HEK293 (cell line): ENCODE data around the gene BRD8.

ENCODE experiments used
- AEBP2 ChIP-seq: fragments of 450-650 bp; formaldehyde crosslinking; IDR thresholded peaks from 2 replicates; pipeline ENCODE4 v1.5.1; 2016; ENCODE audit warnings: missing biosample characterization, missing genetic modification characterization, borderline replicate concordance
- GLI2 ChIP-seq: fragments of 450-650 bp; formaldehyde crosslinking; IDR thresholded peaks from 2 replicates; pipeline ENCODE4; 2017; ENCODE audit warnings: missing biosample characterization, missing genetic modification characterization, low read depth, borderline replicate concordance
- GLIS1 ChIP-seq: fragments of 450-650 bp; formaldehyde crosslinking; IDR thresholded peaks from 2 replicates; pipeline ENCODE4 v1.5.1; 2016; ENCODE audit warnings: missing biosample characterization, missing genetic modification characterization
- HOXC10 ChIP-seq: sonication (generic); formaldehyde crosslinking; IDR thresholded peaks from 2 replicates; pipeline ENCODE4 v1.8.1; 2023; ENCODE audit warnings: mild to moderate bottlenecking, missing genetic modification reagents
- HOXD13 ChIP-seq: sonication (generic); formaldehyde crosslinking; IDR thresholded peaks from 2 replicates; pipeline ENCODE4 v1.8.0; 2022; ENCODE audit warnings: missing genetic modification reagents, borderline replicate concordance
- INSM2 ChIP-seq: fragments of 450-650 bp; formaldehyde crosslinking; IDR thresholded peaks from 2 replicates; pipeline ENCODE4 v1.5.1; 2016; ENCODE audit warnings: missing biosample characterization, missing genetic modification characterization
- MZF1 ChIP-seq: fragments of 450-650 bp; formaldehyde crosslinking; IDR thresholded peaks from 2 replicates; pipeline ENCODE4 v1.5.1; 2017; ENCODE audit warnings: missing biosample characterization, missing genetic modification characterization, borderline replicate concordance
- PRDM1 ChIP-seq: fragments of 450-650 bp; formaldehyde crosslinking; IDR thresholded peaks from 2 replicates; pipeline ENCODE4; 2016; ENCODE audit warnings: missing biosample characterization, missing genetic modification characterization
- SCRT1 ChIP-seq: fragments of 450-650 bp; formaldehyde crosslinking; IDR thresholded peaks from 2 replicates; pipeline ENCODE4 v1.5.1; 2016; ENCODE audit warnings: missing biosample characterization, missing genetic modification characterization, borderline replicate concordance
- YY2 ChIP-seq: fragments of 450-650 bp; formaldehyde crosslinking; IDR thresholded peaks from 2 replicates; pipeline ENCODE4 v1.5.1; 2016; ENCODE audit warnings: missing biosample characterization, missing genetic modification characterization
- ZBTB17 ChIP-seq: fragments of 450-650 bp; formaldehyde crosslinking; IDR thresholded peaks from 2 replicates; pipeline ENCODE4 v1.5.1; 2016; ENCODE audit warnings: missing biosample characterization, missing genetic modification characterization
- ZBTB20 ChIP-seq: fragments of 450-650 bp; formaldehyde crosslinking; IDR thresholded peaks from 2 replicates; pipeline ENCODE4 v1.5.1; 2016; ENCODE audit warnings: missing biosample characterization, missing genetic modification characterization
- ZBTB44 ChIP-seq: fragments of 450-650 bp; IDR thresholded peaks from 2 replicates; pipeline ENCODE4 v1.5.1; 2018; ENCODE audit warnings: missing biosample characterization, mild to moderate bottlenecking, missing genetic modification characterization
- ZBTB6 ChIP-seq: fragments of 450-650 bp; formaldehyde crosslinking; IDR thresholded peaks from 2 replicates; pipeline ENCODE4 v1.5.1; 2017; ENCODE audit warnings: missing biosample characterization, missing genetic modification characterization
- ZFP3 ChIP-seq: fragments of 450-650 bp; formaldehyde crosslinking; IDR thresholded peaks from 2 replicates; pipeline ENCODE4 v1.5.1; 2016; ENCODE audit warnings: low read depth, missing biosample characterization, missing genetic modification characterization
- ZFP41 ChIP-seq: fragments of 450-650 bp; formaldehyde crosslinking; IDR thresholded peaks from 2 replicates; pipeline ENCODE4 v1.5.1; 2016; ENCODE audit warnings: missing biosample characterization, missing genetic modification characterization, borderline replicate concordance
- ZNF121 ChIP-seq: fragments of 450-650 bp; formaldehyde crosslinking; IDR thresholded peaks from 2 replicates; pipeline ENCODE4 v1.5.1; 2016; ENCODE audit warnings: missing biosample characterization, missing genetic modification characterization
- ZNF184 ChIP-seq: fragments of 450-650 bp; IDR thresholded peaks from 2 replicates; pipeline ENCODE4 v1.5.1; 2018; ENCODE audit warnings: missing biosample characterization, mild to moderate bottlenecking, missing genetic modification characterization
- ZNF211 ChIP-seq: fragments of 450-650 bp; formaldehyde crosslinking; IDR thresholded peaks from 2 replicates; pipeline ENCODE4 v1.5.1; 2016; ENCODE audit warnings: low read depth, missing biosample characterization, missing genetic modification characterization
- ZNF221 ChIP-seq: fragments of 450-650 bp; formaldehyde crosslinking; IDR thresholded peaks from 2 replicates; pipeline ENCODE4 v1.5.1; 2017; ENCODE audit warnings: missing biosample characterization, missing genetic modification characterization, borderline replicate concordance
- ZNF23 ChIP-seq: fragments of 450-650 bp; formaldehyde crosslinking; IDR thresholded peaks from 2 replicates; pipeline ENCODE4 v1.5.1; 2016; ENCODE audit warnings: missing biosample characterization, missing genetic modification characterization, borderline replicate concordance
- ZNF324 ChIP-seq: fragments of 450-650 bp; formaldehyde crosslinking; IDR thresholded peaks from 2 replicates; pipeline ENCODE4 v1.5.1; 2016; ENCODE audit warnings: missing biosample characterization, missing genetic modification characterization
- ZNF391 ChIP-seq: fragments of 450-650 bp; formaldehyde crosslinking; IDR thresholded peaks from 2 replicates; pipeline ENCODE4 v1.5.1; 2016; ENCODE audit warnings: low read depth, missing biosample characterization, missing genetic modification characterization, borderline replicate concordance
- ZNF416 ChIP-seq: fragments of 450-650 bp; formaldehyde crosslinking; IDR thresholded peaks from 2 replicates; pipeline ENCODE4 v1.5.1; 2016; ENCODE audit warnings: missing biosample characterization, missing genetic modification characterization
- ZNF433 ChIP-seq: fragments of 450-650 bp; formaldehyde crosslinking; IDR thresholded peaks from 2 replicates; pipeline ENCODE4 v1.5.1; 2016; ENCODE audit warnings: missing biosample characterization, missing genetic modification characterization, low read depth
- ZNF488 ChIP-seq: fragments of 450-650 bp; formaldehyde crosslinking; IDR thresholded peaks from 2 replicates; pipeline ENCODE4 v1.5.1; 2016; ENCODE audit warnings: missing biosample characterization, missing genetic modification characterization
- ZNF510 ChIP-seq: fragments of 450-650 bp; formaldehyde crosslinking; IDR thresholded peaks from 2 replicates; pipeline ENCODE4 v1.5.1; 2018; ENCODE audit warnings: mild to moderate bottlenecking, missing genetic modification characterization, missing biosample characterization; ENCODE audit not compliant: insufficient replicate concordance
- ZNF529 ChIP-seq: fragments of 450-650 bp; formaldehyde crosslinking; IDR thresholded peaks from 2 replicates; pipeline ENCODE4 v1.5.1; 2017; ENCODE audit warnings: missing genetic modification characterization, missing biosample characterization; ENCODE audit not compliant: insufficient replicate concordance
- ZNF530 ChIP-seq: fragments of 450-650 bp; formaldehyde crosslinking; IDR thresholded peaks from 2 replicates; pipeline ENCODE4 v1.5.1; 2016; ENCODE audit warnings: low read depth, missing biosample characterization, missing genetic modification characterization
- ZNF571 ChIP-seq: fragments of 450-650 bp; formaldehyde crosslinking; IDR thresholded peaks from 2 replicates; pipeline ENCODE4 v1.5.0; 2017; ENCODE audit warnings: missing biosample characterization, missing genetic modification characterization
- ZNF600 ChIP-seq: fragments of 450-650 bp; formaldehyde crosslinking; IDR thresholded peaks from 2 replicates; pipeline ENCODE4 v1.5.1; 2016; ENCODE audit warnings: missing biosample characterization, missing genetic modification characterization
- ZNF624 ChIP-seq: fragments of 450-650 bp; formaldehyde crosslinking; IDR thresholded peaks from 2 replicates; pipeline ENCODE4 v1.5.1; 2017; ENCODE audit warnings: missing biosample characterization, missing genetic modification characterization
- ZNF792 ChIP-seq: fragments of 450-650 bp; formaldehyde crosslinking; IDR thresholded peaks from 2 replicates; pipeline ENCODE4 v1.5.1; 2016; ENCODE audit warnings: missing biosample characterization, missing genetic modification characterization
- ZNF837 ChIP-seq: fragments of 450-650 bp; formaldehyde crosslinking; IDR thresholded peaks from 2 replicates; pipeline ENCODE4 v1.5.1; 2016; ENCODE audit warnings: missing biosample characterization, missing genetic modification characterization

BRD8 gene

GRCh38 chr5:138128334-138128733 is 50.1 kb downstream of the BRD8 start (continued):
- TF ChIP-seq YY2 (tag by site-specific recombination) (no peak), ZNF324 (peak; percentile 29; the same call in 1 of the 2 replicates), SCRT1 (tag by site-specific recombination) (peak; percentile 78), ZBTB17 (tag by site-specific recombination) (no peak), ZNF391 (tag by site-specific recombination) (no peak), GLIS1 (tag by site-specific recombination) (no peak; the same call in 1 of the 2 replicates), ZNF488 (tag by site-specific recombination) (no peak), ZNF837 (no peak), ZNF433 (no peak), HOXD13 (CRISPR knock-in tag) (no peak), ZNF571 (tag by site-specific recombination) (no peak), ZNF23 (tag by site-specific recombination) (no peak), PRDM1 (tag by site-specific recombination) (no peak), ZNF121 (tag by site-specific recombination) (no peak), AEBP2 (tag by site-specific recombination) (no peak), ZNF792 (no peak), ZNF624 (no peak), ZBTB44 (tag by site-specific recombination) (no peak), ZFP3 (tag by site-specific recombination) (no peak), ZFP41 (no peak), HOXC10 (no peak), ZNF510 (no peak), ZBTB20 (tag by site-specific recombination) (no peak), ZNF211 (tag by site-specific recombination) (no peak), ZNF416 (tag by site-specific recombination) (no peak), MZF1 (tag by site-specific recombination) (no peak), ZNF530 (tag by site-specific recombination) (no peak), ZNF221 (tag by site-specific recombination) (no peak), ZNF184 (tag by site-specific recombination) (no peak), INSM2 (peak; percentile 97), ZNF600 (tag by site-specific recombination) (peak; percentile 51; the same call in 1 of the 2 replicates), GLI2 (tag by site-specific recombination) (no peak), ZNF529 (tag by site-specific recombination) (no peak), ZBTB6 (tag by site-specific recombination) (no peak)
- TF ChIP-seq, all 188 proteins: peak for 22
